Kidney (tissue), 14 donors: ENCODE data around the gene HERC5. TPM values are rescaled to one million over a fixed set of nuclear protein-coding genes. Genes with fewer than 3 reads are reported as not detected.

Experiments used
- DNase-seq, 5 donors: peaks; one replicate each; pipeline ENCODE4 v3.0.0-alpha.2; 2013 to 2020
- FAIRE-seq: peaks from 2 replicates; lab custom pipeline; 2012; peaks lifted over from hg19 to GRCh38; lab: Jason Lieb, UNC
- H3K27ac ChIP-seq, 2 donors: one replicate each; pipeline ENCODE4 v1.7.0; 2013; ENCODE audit warnings: low read depth in 2 of 2, low read length in 2 of 2, inconsistent platforms in 1 of 2
- H3K27me3 ChIP-seq: one replicate; pipeline ENCODE4 v1.7.1; 2013; ENCODE audit warnings: low read length, inconsistent platforms; ENCODE audit not compliant: control insufficient read depth, insufficient read depth
- H3K36me3 ChIP-seq, 3 donors: one replicate each; pipeline versions ENCODE4 v1.7.0 to v1.7.1; 2013; ENCODE audit warnings: low read length in 3 of 3, control low read depth in 1 of 3, inconsistent platforms in 1 of 3; ENCODE audit not compliant: insufficient read depth in 3 of 3, control insufficient read depth in 2 of 3
- H3K4me1 ChIP-seq, 3 donors: one replicate each; pipeline versions ENCODE4 v1.7.0 to v1.7.1; 2013; ENCODE audit warnings: low read length in 3 of 3, inconsistent platforms in 1 of 3, low read depth in 1 of 3; ENCODE audit not compliant: control insufficient read depth in 2 of 3, insufficient read depth in 2 of 3
- H3K4me3 ChIP-seq, 3 donors: one replicate each; pipeline versions ENCODE4 v1.7.0 to v1.8.1; 2013; ENCODE audit warnings: low read length in 3 of 3, control low read depth in 1 of 3, inconsistent platforms in 1 of 3
- H3K9ac ChIP-seq, 3 donors: one replicate each; pipeline versions ENCODE4 v1.7.0 to v1.7.1; 2013; ENCODE audit warnings: low read length in 3 of 3, control low read depth in 1 of 3, inconsistent platforms in 1 of 3
- H3K9me3 ChIP-seq, 3 donors: one replicate each; pipeline versions ENCODE4 v1.7.0 to v1.7.1; 2013; ENCODE audit warnings: low read length in 3 of 3, control low read depth in 1 of 3, inconsistent platforms in 1 of 3; ENCODE audit not compliant: control insufficient read depth in 2 of 3, insufficient read depth in 1 of 3
- CTCF ChIP-seq: IDR thresholded peaks from 3 replicates; pipeline ENCODE4 v1.5.1; 2012; ENCODE audit warnings: mild to moderate bottlenecking, moderate library complexity, borderline replicate concordance; ENCODE audit not compliant: insufficient read depth; ENCODE audit errors: extremely low read depth
- intact Hi-C: fragments of 100-400 bp; cut with DNase I; formaldehyde crosslinking; loops from one replicate; pipeline ENCODE4 v1.11.1; 2022
- polyA plus RNA-seq: library from polyadenylated mRNA; stranded (reverse); fragments of 350-450 nt; fragmentation: Illumina TruSeq; extraction: RNeasy Lipid Tissue Mini Kit (QIAGEN cat#74804); gene quantifications from one replicate; pipeline ENCODE4 v1.2.3, GENCODE V29; 2014; ENCODE audit warnings: low read depth, low replicate concordance; ENCODE audit not compliant: insufficient read depth
- total RNA-seq: library from RNA; stranded (reverse); fragmentation: NEBNext Ultra II Directional; extraction: Animal tissue kit (Norgen Biotek cat#: 25700); gene quantifications from one replicate; pipeline ENCODE4 v1.2.1, GENCODE V29; 2021
- donor health status: control.
- donor health status: control.
- donor health status: control.
- donor health status: control.
- donor health status: control.
- donor health status: DM: yes; HTN: yes; CAD: no.
- donor health status: Normal renal cell carcinoma (clear cell type).

Gene HERC5
- total and polyA plus RNA-seq, 2 donors from 2014 or later = 4.7 to 6.5 TPM

- Histone ChIP-seq H3K4me1 (no peaks in the 10 kb centered on the region), H3K9ac (no peak overlapping the region), H3K4me3 (no peak overlapping the region), H3K9me3 (no peaks in the 10 kb centered on the region), H3K36me3 (no peaks in the 10 kb centered on the region), H3K27ac (no peak overlapping the region), H3K27me3 (no peaks in the 10 kb centered on the region)
- TF ChIP-seq CTCF = no peak
- intact Hi-C loops = no loop called here
- DNase-seq (no peak), FAIRE-seq (no peak)
Measured at GRCh38 chr4:88411491-88412096, 45.3 kb upstream of the HERC5 start.

- Histone ChIP-seq H3K27ac (no peak overlapping the region), H3K36me3 (no peaks in the 10 kb centered on the region), H3K27me3 (no peaks in the 10 kb centered on the region), H3K9ac (no peak overlapping the region), H3K4me3 (no peak overlapping the region), H3K4me1 (no peaks in the 10 kb centered on the region), H3K9me3 (no peaks in the 10 kb centered on the region)
- FAIRE-seq = no peak
- intact Hi-C loops = no loop called here
- TF ChIP-seq CTCF = no peak
- DNase-seq = no peak
Measured at GRCh38 chr4:88413801-88414200, 43.1 kb upstream of the HERC5 start.

GRCh38 chr4:88414755-88415154 lies 42.2 kb upstream of the HERC5 start:
- H3K4me3 ChIP-seq = no peak overlapping the region
- no peak for TF ChIP-seq CTCF
- no peaks in the 10 kb centered on the region for H3K9me3 ChIP-seq
- no peak for DNase-seq
- H3K9ac ChIP-seq = no peak overlapping the region
- H3K27me3 ChIP-seq = no peaks in the 10 kb centered on the region
- H3K36me3 ChIP-seq = no peaks in the 10 kb centered on the region
- intact Hi-C loops = no loop called here
- no peak overlapping the region for H3K27ac ChIP-seq
- no peak for FAIRE-seq
- H3K4me1 ChIP-seq = no peaks in the 10 kb centered on the region

- FAIRE-seq (no peak), DNase-seq (no peak)
- TF ChIP-seq CTCF = no peak
- intact Hi-C loops = no loop called here
- Histone ChIP-seq H3K9ac (no peak overlapping the region), H3K4me1 (no peaks in the 10 kb centered on the region), H3K36me3 (no peaks in the 10 kb centered on the region), H3K4me3 (no peak overlapping the region), H3K9me3 (no peaks in the 10 kb centered on the region), H3K27me3 (no peaks in the 10 kb centered on the region), H3K27ac (no peak overlapping the region)
Measured at GRCh38 chr4:88415982-88416381, 40.9 kb upstream of the HERC5 start.
